Keratinocyte (primary cell): ENCODE results near the gene PRSS48. TPM values are rescaled to one million over a fixed set of nuclear protein-coding genes. Genes with fewer than 3 reads are reported as not detected.
"Not testable (repeated sequence)": the region's sequence is repeated elsewhere in the genome, so short reads cannot be mapped to it uniquely, and the experiment has no call there.

Source experiments
- DNase-seq: peaks from one replicate; pipeline ENCODE4 v3.0.0-alpha.2; 2011; ENCODE audit warnings: low read depth, missing footprints, low spot score
- FAIRE-seq: peaks from 2 replicates; lab custom pipeline; 2011; peaks lifted over from hg19 to GRCh38; lab: Jason Lieb, UNC
- H2AFZ ChIP-seq: 2 replicates; pipeline ENCODE4 v1.6.0; 2012; ENCODE audit warnings: low read length, control low read depth, inconsistent platforms; ENCODE audit not compliant: control insufficient read depth
- H3K27ac ChIP-seq: 2 replicates; pipeline ENCODE4 v1.5.1; 2011; ENCODE audit warnings: low read length; ENCODE audit not compliant: control insufficient read depth, insufficient read depth
- H3K27me3 ChIP-seq: 3 replicates; pipeline ENCODE4 v1.6.0; 2011; ENCODE audit warnings: low read length; ENCODE audit not compliant: control insufficient read depth, insufficient read depth; ENCODE audit errors: extremely low read depth
- H3K36me3 ChIP-seq, 2 experiments: 2 replicates in 1 of 2; 3 replicates in 1 of 2; pipeline ENCODE4 v1.5.1; 2011; ENCODE audit warnings: low read length in 2 of 2, mild to moderate bottlenecking in 1 of 2; ENCODE audit not compliant: control insufficient read depth in 2 of 2, insufficient read depth in 2 of 2; ENCODE audit errors: extremely low read depth in 1 of 2
- H3K4me1 ChIP-seq: 3 replicates; pipeline ENCODE4 v1.5.1; 2011; ENCODE audit warnings: low read length; ENCODE audit not compliant: control insufficient read depth, insufficient read depth; ENCODE audit errors: extremely low read depth
- H3K4me2 ChIP-seq: 3 replicates; pipeline ENCODE4 v1.6.0; 2011; ENCODE audit warnings: low read depth, low read length; ENCODE audit not compliant: control insufficient read depth, insufficient read depth; ENCODE audit errors: extremely low read depth
- H3K4me3 ChIP-seq, 3 experiments: fragments of 200-600 bp in 1 of 3; sonication (generic) in 1 of 3; 2 replicates in 2 of 3; 3 replicates in 1 of 3; pipeline ENCODE4 v1.5.1; 2011 to 2016; ENCODE audit warnings: low read length in 3 of 3, mild to moderate bottlenecking in 3 of 3, control low read depth in 2 of 3, inconsistent platforms in 1 of 3, low read depth in 1 of 3, mixed read lengths in 1 of 3, mixed run types in 1 of 3, moderate library complexity in 1 of 3; ENCODE audit not compliant: control insufficient read depth in 2 of 3, insufficient read depth in 2 of 3; ENCODE audit errors: extremely low read depth in 1 of 3
- H3K79me2 ChIP-seq: 2 replicates; pipeline ENCODE4 v1.6.0; 2012; ENCODE audit warnings: low read length; ENCODE audit not compliant: control insufficient read depth, insufficient read depth
- H3K9ac ChIP-seq: 3 replicates; pipeline ENCODE4 v1.6.0; 2011; ENCODE audit warnings: low read length; ENCODE audit not compliant: control insufficient read depth, insufficient read depth; ENCODE audit errors: extremely low read depth
- H3K9me1 ChIP-seq: 3 replicates; pipeline ENCODE4 v1.6.0; 2011; ENCODE audit warnings: low read length; ENCODE audit not compliant: control insufficient read depth, insufficient read depth; ENCODE audit errors: extremely low read depth
- H3K9me3 ChIP-seq: 2 replicates; pipeline ENCODE4 v1.5.1; 2012; ENCODE audit warnings: low read depth, low read length; ENCODE audit not compliant: control insufficient read depth
- H4K20me1 ChIP-seq: 3 replicates; pipeline ENCODE4 v1.6.0; 2011; ENCODE audit warnings: low read length; ENCODE audit not compliant: control insufficient read depth, insufficient read depth; ENCODE audit errors: extremely low read depth
- EZH2 ChIP-seq: IDR thresholded peaks from one replicate; pipeline ENCODE4 v1.6.1; 2012; ENCODE audit warnings: inconsistent platforms, mild to moderate bottlenecking, low read length, moderate library complexity
- dilution Hi-C: fragments of 300-500 bp; cut with MboI; formaldehyde crosslinking; loops from one replicate; pipeline ENCODE4 v1.7.0; 2020; ENCODE audit warnings: low sequenced_read_pairs; ENCODE audit not compliant: extremely low pct_ligation_motif_present
- polyA plus RNA-seq, 5 experiments: library from polyadenylated mRNA; depleted of rRNA in 3 of 5; stranded (reverse) in 3 of 5; stranded (forward) in 1 of 5; unstranded in 1 of 5; fragments of >200 nt; gene quantifications; 1 replicate in 1 of 5; 2 replicates in 3 of 5; 3 replicates in 1 of 5; pipeline versions ENCODE4 v1.2.1 to v1.2.3, GENCODE V29; 2011 to 2012; ENCODE audit warnings: missing spikeins in 2 of 5, low read depth in 1 of 5, low replicate concordance in 1 of 5
- TF ChIP-seq, protein P1 (sequence below), 3 experiments: IDR thresholded peaks in 1 of 3; conservative IDR thresholded peaks in 1 of 3; optimal IDR thresholded peaks in 1 of 3; 2 replicates in 2 of 3; 3 replicates in 1 of 3; pipeline versions ENCODE3 to v1.5.1; 2011; ENCODE audit warnings: low read length in 3 of 3, mild to moderate bottlenecking in 3 of 3, moderate library complexity in 2 of 3, control low read depth in 1 of 3, inconsistent platforms in 1 of 3; ENCODE audit not compliant: insufficient read depth in 2 of 3; ENCODE audit errors: extremely low read depth in 1 of 3

PRSS48 gene
- polyA plus RNA-seq, 1 donor (not counting 4 experiments of a cell fraction or from before 2014, with no cell fraction given), result not detected

DNA sequence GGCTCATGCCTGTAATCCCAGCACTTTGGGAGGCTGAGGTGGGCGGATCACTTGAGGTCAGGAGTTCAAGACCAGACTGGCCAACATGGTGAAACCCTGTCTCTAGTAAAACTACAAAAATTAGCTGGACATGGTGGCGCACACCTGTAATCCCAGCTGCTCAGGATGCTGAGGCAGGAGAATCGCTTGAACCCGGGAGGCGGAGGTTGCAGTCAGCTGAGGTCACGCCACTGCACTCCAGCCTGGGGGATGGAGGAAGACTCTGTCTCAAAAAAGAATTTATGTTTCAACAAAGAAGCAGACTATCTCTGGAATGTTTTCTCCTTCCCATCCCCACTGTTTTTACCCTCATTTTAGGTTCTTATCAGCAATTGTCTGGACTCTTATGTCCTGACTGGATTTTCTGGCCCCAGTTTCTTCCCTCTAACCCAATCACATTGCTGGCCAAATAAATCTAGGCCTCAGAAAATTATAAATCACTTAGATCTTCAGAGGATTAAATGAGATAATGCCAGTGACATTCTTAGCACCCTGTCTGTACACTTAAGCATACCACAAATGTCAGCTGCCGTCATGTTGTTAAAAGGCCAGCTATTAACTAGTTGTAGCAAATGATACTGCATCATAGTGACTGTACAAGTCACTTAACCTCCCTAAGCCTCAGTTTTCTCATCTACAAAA is 44.9 kb upstream of the PRSS48 start:
- no peak for FAIRE-seq
- no peak overlapping the region for H3K27ac ChIP-seq
- H3K4me1 ChIP-seq, result peaks cover 18% of the 10 kb centered on the region
- peaks cover 3% of the 10 kb centered on the region for H3K79me2 ChIP-seq
- no peaks in the 10 kb centered on the region for H3K27me3 ChIP-seq
- TF ChIP-seq, protein P1, sequence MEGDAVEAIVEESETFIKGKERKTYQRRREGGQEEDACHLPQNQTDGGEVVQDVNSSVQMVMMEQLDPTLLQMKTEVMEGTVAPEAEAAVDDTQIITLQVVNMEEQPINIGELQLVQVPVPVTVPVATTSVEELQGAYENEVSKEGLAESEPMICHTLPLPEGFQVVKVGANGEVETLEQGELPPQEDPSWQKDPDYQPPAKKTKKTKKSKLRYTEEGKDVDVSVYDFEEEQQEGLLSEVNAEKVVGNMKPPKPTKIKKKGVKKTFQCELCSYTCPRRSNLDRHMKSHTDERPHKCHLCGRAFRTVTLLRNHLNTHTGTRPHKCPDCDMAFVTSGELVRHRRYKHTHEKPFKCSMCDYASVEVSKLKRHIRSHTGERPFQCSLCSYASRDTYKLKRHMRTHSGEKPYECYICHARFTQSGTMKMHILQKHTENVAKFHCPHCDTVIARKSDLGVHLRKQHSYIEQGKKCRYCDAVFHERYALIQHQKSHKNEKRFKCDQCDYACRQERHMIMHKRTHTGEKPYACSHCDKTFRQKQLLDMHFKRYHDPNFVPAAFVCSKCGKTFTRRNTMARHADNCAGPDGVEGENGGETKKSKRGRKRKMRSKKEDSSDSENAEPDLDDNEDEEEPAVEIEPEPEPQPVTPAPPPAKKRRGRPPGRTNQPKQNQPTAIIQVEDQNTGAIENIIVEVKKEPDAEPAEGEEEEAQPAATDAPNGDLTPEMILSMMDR (optimal IDR thresholded peaks at IDR 0.05 in 1 of 3, IDR thresholded peaks at IDR 0.05 in 1 of 3, conservative IDR thresholded peaks at IDR 0.05 in 1 of 3; ENCODE audit: extremely low read depth in 1 of 3, insufficient read depth in 2 of 3, low read length in 3 of 3), result no peak
- TF ChIP-seq EZH2, result no peak
- H4K20me1 ChIP-seq, result no peaks in the 10 kb centered on the region
- no peak overlapping the region for H3K4me3 ChIP-seq
- H3K36me3 ChIP-seq, result no peaks in the 10 kb centered on the region
- no peak overlapping the region for H2AFZ ChIP-seq
- no peak for DNase-seq
- dilution Hi-C loops, result no loop called here
- no peak overlapping the region for H3K4me2 ChIP-seq
- no peak overlapping the region for H3K9ac ChIP-seq
- no peaks in the 10 kb centered on the region for H3K9me3 ChIP-seq
- H3K9me1 ChIP-seq, result no peaks in the 10 kb centered on the region

DNA sequence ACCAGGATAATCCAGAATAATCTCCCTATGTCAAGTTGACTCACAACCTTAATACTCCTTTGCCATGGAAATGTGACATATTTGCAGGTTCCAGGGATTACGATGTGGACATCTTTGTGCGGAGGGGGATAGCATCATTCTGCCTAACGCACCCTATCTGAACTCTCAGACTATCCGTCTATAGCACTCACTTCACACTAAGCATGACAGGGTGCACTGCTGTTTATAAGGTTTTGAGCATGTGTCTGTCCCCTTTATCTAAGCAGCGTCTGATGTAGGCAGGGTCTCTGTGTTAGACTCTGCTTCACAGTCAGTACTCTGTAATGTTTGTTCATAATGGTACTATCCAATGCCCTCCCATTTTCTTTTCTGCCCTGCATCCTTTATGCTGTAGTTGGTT is 43.4 kb upstream of the PRSS48 start:
- H3K27ac ChIP-seq, result no peak overlapping the region
- no peak overlapping the region for H2AFZ ChIP-seq
- no peak overlapping the region for H3K4me3 ChIP-seq
- peaks cover 2% of the 10 kb centered on the region for H3K4me1 ChIP-seq
- H3K9me3 ChIP-seq, result no peaks in the 10 kb centered on the region
- FAIRE-seq (no peak), DNase-seq (no peak)
- TF ChIP-seq, protein P1 (optimal IDR thresholded peaks at IDR 0.05 in 1 of 3, IDR thresholded peaks at IDR 0.05 in 1 of 3, conservative IDR thresholded peaks at IDR 0.05 in 1 of 3; ENCODE audit: extremely low read depth in 1 of 3, insufficient read depth in 2 of 3, low read length in 3 of 3), result no peak
- no peak for TF ChIP-seq EZH2
- H3K79me2 ChIP-seq, result peaks cover 3% of the 10 kb centered on the region
- no peak overlapping the region for H3K9ac ChIP-seq
- no peaks in the 10 kb centered on the region for H3K36me3 ChIP-seq
- H4K20me1 ChIP-seq, result no peaks in the 10 kb centered on the region
- no peaks in the 10 kb centered on the region for H3K9me1 ChIP-seq
- no peak overlapping the region for H3K4me2 ChIP-seq
- H3K27me3 ChIP-seq, result no peaks in the 10 kb centered on the region
- dilution Hi-C loops, result no loop called here

DNA sequence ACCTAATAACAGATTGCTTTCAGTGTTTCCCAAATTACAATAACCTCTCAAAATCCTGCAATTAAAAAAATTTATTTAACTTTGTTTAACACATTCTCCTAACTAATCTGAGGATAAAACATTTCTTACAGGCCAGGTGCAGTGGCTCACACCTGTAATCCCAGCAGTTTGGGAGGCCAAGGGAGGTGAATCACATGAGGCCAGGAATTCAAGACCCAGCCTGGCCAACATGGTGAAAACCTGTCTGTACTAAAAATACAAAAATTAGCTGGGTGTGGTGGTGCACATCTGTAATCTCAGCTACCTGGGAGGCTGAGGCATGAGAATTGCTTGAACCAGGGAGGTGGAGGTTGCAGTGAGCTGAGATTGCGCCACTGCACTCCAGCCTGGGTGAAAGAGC is 41.6 kb upstream of the PRSS48 start:
- H3K9me1 ChIP-seq, H3K4me3 ChIP-seq, H3K9me3 ChIP-seq, FAIRE-seq, DNase-seq, H3K27me3 ChIP-seq, H3K4me2 ChIP-seq, H3K79me2 ChIP-seq, H2AFZ ChIP-seq, H3K4me1 ChIP-seq, H3K9ac ChIP-seq, H3K36me3 ChIP-seq, H4K20me1 ChIP-seq, H3K27ac ChIP-seq, dilution Hi-C loops: not testable (repeated sequence)
